ENCODE results near the gene ZNF469.
"Not testable (repeated sequence)": the region's sequence is repeated elsewhere in the genome, so short reads cannot be mapped to it uniquely, and the experiment has no call there.

Gene ZNF469

DNA sequence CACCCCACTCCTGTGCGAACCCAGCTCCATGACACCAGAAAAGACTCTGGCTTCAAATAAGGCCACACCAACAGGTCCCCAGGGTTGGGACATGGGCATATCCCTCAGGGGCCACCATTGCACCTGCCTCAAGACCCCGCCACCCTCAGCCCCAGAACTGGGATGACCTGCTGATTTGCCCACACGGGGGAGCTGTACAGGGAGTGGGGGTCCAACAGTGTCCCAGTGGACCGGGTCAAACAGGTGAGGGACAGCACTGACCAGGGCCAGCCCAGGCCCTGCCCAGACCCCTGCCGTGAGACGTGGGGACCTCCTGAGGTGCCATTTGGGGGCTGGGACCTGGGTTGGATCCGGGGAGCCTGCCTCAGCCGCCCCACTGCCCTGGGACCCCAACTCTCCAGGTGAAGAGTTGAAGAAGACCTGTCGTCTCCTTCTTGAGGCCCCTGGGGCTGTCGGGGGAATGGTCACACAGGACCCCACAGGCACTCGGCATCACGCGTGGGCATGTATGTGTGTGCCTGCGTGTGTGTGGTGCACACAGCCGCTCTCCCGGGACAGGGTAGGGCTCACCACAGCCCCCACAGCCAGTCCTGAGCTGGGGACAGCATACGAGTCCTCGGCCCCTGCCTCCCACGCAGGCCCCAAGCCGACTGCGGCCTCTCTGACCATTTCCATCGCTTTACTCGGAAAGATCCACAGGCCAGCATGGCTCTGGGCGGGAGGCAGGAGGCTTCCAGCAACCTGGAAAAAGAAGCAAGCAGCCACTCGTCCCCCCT, 34.2 kb upstream of the ZNF469 start:
- no peak for DNase-seq

DNA sequence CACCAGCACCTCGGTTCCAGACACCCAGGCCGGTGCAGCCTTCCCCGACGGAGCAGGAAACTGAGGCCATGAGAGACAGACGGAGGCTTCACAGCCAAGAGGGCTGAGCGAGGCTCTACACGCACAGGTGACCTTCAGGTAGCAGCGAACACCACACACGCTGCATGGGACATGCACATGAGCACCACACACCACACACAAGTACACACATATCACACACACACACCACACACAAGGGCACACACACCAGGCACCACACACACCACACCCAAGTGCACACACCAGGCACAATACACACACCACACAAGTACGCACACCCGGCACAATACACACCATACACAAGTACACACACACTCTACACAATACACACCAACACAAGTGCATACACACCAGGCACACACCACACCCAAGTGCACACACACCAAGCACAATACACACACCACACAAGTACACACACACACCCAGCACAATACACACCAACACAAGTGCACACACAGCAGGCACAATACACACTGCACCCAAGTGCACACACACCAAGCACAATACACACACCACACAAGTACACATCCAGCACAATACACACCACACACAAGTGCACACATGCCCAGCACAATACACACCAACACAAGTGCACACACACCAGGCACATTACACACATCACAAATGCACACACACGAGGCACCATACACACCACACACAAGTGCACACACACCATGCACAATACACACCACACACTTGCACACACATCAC, 33.4 kb upstream of the ZNF469 start:
- DNase-seq, result no peak

DNA sequence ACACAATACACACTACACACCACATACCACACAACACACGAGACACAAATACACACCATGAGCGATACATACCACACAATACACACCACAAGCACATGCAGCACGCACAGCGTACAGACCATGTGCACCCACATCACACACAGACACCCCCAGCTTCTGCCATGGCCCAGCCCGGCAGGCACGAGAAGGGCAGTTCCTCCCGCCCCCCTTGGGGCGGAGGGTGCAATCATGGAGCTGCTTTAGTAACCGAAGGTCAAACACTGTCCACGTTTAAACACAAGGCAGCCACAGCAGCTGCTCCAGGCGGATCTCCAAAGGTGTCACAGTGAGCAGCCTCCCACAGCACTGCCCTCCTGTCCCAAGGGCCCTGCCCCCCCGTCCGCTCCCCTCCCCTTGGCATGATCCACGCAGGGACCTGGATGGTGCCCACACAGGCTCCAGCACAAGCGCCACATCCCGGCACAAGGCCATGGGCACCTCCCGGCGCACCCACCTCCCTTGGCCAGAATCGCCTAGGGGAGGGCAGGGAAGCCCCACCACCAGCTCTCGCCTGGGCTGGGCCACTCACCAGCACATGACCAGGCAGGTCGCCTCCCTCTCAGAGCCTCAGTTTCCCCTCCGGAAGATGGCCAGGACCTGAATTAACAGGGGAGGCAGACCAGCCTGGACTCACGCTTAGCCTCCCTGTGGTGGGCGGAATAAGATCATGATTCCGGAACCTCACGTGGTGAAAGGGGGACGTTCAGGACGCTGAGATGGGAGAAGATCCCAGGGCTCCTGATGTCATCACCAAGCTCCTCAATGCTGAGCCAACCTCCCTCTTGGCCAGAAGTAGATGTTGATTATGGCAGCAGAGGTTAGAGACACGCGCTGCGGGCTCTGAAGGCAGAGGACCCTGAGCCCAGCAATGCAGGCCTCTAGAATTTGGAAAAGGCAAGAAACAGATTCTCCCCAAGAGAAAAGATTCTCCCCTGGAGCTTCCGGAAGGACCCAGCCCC, 32.6 kb upstream of the ZNF469 start:
- no peak for DNase-seq

DNA sequence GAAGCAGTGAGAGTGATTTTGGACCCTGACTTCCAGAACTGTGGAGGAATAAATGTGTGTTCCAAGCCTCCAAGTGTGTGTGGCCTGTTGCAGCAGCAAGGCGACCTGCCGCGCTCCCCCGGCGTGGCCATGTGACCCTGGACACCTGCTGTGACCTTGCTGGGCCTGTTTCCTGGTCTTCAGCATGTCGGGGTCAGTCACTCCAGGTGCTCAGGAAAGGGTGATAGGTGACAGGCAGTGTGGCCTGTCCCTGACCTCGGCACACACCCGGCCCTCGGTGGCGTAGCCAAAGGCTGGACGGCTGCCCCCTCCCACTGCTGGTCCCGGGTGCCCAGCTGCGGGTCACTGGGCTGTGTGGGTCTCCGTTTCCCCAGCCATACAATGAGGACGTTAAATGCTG, 31.8 kb upstream of the ZNF469 start:
- DNase-seq, result no peak

DNA sequence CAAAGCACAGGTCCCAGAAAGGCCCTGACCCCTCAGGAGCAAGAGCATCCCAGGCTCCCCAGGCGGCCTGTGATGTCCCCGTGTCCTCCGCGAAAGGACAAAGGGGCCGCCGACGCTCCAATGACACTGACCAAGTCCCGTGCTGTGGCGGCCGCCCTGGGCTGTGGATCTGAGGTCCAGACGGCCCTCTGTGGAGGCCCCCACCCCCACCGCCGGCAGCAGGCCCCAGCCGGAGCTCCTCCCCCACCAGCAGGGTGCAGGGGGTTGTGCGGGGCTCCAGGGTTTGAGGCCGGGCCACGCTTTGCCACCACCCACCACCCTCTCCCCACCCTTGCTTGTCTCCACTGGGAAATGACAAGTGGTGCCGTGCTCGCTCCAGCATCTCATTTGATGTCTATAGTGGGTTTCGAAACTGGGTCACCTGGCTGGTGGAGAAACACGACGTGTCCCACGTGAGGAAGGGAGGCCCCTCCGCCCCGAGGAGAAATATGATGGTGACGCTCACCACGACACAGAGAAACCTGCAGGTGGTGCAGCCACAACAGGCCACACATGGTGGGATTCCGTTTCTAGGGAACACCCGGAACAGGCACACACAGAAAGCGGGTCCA, 31.2 kb upstream of the ZNF469 start:
- no peak for DNase-seq

DNA sequence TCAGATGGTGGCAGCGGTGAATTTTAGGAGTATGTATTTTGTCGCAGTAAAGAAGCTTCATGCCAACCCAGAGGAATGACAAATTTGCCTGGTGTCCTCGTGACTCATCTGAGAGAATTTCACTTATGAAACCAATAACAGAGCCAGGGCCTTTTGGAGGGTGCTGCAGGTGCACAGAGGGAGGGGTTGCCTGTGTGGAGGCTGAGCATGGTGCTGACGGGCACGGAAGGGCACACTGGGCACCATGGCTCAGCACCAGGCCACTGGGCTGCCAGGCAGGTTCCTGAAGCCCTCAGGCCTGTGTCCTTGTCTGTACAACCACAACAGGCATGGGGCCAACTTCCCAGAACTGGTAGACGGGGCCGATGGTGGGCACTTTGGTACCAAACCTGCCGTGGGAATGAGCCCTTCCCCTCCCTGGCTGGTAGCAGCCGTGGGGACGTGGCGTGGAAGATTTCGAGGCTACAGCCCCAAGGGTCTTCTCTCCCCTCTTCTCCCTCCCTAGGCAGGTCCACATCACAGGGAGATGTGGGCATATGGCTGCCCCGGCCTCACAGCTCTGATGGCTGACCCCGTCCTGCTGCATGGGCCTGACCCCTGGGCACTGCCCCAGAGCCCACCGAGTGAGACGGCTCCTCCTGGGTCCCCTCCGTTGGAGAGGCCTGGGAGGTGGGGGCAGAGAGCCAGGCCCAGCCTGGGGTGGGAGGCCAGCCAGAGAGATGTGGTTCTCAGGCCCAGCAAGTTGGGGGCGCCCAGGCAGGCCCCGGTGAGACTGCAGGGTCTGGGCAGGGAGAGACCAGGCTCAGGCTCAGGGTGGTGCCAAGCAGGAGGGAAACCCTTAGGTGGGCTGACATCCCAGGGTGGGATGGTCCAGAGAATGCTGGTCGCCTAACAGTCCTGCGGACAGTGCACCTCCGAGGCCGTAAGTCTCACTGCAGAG, 30.2 kb upstream of the ZNF469 start:
- no peak for DNase-seq

DNA sequence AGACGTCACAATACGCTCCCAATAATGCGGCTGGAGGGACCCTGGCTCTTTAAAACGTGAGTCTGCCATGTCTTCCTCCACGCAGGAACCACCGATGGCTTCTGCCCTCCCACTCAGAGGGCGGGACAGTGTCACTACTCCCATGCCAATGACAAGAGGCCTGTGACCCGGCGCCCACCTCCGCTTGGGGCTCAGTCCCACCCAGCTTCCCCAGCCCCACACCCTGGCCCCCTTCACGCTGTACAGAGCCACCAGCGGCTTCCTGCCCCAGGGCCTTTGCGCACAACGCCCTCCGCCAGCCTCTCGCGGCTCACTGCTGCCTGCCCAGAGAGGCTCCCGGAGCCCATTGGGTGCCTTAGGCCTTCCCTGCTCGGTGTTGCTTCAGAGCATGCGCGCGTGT, 29.5 kb upstream of the ZNF469 start:
- DNase-seq, result no peak

DNA sequence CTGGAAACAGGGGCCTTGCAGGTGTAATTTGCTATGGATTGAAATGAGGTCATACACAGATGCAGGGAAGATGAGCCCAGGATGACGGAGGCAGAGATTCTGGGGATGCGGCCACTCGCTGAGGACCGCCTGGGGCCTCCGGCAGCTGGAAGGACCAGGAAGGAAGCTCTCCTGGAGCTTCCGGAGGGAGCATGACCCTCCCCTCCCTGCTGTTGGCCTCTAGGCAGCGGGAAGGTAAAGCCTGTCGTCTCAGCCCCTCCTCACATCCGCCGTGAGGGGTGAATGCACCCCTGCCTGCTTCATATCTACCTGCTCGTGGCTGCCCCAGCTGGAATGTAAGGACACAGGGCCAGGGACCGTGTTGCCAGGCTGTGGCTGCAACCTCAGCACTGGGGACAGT, 29.1 kb upstream of the ZNF469 start:
- no peak for DNase-seq

DNA sequence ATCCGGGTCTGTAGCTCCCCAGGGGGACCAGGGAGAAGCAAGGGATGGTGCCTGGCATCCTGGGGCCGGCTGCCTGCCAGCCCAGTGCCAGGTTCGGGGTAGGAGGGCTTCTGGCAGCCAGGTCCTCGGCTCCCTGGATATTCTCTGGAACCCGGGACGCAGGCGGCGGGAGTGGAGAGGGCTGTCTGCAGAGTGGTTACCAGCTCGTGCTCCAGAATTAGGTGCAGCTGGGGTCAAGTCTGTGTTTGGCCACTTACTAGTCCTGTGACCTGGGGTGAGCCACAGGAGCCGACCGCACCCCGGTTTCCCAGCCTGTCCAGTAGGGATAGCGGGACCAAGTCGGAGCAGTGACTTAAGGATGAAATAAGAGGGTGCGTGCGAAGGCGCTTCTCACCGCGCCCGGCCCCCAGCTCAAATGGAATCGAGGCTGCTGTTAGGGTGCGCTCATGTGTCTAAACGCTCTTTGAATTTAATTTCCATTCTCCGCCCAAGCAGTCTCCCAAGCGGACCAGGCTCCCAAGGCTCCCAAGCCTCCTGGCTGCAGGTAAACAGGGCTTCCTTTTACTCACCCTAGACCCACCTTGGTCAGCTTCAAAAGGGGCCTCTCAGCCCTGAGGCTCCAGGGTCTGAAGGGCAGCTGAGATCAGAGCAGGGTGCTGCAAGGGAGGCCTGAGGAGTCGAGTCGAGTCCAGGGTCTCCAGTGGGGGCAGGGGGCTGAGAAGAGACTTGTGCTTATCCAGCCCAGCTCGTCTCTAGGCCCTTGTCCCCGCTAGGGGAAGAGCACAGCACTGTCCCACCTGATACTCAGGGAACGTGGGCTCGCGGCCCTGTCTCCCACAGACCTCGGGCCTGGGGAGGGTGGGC, 28.3 kb upstream of the ZNF469 start:
- no peak for DNase-seq

DNA sequence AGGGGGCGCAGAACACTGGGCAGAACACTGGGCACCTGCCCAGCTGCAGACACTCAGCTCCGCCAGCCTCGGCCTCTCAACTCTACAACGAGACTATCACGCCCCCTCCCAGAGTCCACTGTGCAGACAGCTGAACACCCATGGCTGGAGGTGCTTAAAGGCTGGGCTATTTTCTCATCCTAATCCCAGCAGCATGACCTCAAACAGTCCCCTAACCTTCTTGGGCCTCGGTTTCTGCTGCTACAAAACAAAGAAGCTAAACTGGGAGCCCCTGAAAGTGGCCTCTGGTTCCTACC, 27.7 kb upstream of the ZNF469 start:
- no peak for DNase-seq

DNA sequence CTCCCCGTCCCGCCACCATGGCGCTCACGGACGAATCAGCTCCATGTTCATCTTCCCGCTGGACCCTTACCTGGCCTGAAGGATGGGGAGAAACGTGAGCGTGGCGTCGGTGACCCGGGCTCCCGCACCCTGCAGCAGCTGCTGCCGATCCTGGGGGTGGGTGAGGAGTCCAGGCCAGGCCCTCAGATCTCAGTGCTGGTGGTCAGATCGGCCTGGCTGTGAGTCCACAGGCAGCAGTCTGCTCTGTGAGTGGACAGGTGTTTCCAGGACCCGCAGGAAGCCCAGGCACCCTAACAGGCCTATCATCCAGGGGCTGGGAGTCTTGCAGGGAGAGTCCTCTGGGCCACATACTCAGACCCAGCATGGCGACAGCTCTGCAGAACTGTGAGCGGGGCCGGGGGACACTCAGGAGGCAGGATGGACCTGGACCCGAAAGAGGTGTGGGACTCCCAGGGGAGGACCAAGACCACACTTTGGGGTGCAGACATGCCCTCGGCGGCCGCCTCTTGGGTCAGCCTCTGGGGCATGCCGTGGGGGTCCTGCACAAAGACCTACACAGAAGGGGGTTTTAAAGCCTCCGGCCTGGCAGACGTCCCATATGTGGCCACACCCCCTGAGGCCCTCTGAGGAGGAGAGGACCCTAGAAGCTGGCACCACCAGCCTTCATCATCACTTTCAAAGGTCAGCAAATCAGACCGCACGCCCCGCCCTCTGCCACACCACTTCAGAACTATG, 27.2 kb upstream of the ZNF469 start:
- DNase-seq, result no peak

DNA sequence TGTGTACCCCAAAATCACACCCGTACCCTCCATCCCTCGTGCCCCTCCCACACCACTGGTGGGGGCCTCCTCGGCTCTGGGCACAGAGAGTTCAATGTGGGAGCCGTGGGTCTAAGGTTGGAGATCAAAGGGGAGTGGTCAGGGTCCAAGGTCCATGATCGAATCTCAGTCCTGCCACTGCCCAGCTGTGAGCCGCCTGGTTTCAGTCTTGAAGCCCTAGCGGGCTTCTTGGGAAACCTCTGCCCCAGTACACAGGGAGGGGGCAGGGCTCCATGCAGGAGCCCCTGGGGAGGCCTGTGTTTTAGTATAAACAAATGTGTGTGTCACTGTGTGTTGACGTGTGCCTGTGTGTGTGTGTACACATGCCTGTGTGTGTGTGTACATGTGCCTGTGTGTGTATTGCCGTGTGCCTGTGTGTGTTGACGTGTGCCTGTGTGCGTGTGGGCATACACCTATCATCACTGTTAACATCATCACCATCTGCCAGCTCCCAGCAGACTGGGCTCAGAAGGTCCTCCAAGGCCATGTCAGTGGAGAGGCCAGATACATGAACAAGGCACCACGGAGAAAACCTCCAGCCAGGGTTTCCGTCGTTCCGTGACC, 26.5 kb upstream of the ZNF469 start:
- DNase-seq, result no peak

DNA sequence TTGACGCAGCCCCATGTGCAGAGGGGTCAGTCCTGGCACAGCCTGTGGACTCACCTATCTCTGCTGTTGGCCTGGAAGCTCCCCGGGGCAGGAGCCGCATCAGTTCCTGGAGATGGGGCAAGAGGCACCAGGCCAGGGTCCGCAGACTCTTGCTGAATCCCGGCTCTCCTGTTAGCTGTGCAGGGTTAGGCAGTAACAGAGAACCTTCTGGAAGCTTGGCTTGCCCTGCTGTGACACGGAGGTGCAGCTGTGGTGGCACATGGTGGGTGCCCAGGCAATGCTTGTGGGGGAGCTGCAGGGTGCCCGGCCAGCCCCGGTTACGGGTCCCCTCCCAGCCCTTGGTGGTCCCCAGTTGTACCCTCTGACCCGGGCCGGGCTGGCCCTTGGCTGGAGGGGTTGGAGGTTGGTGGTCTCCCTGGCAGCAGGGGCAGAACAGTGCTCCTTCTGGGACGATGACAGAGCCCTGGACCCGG, 26.0 kb upstream of the ZNF469 start:
- no peak for DNase-seq

DNA sequence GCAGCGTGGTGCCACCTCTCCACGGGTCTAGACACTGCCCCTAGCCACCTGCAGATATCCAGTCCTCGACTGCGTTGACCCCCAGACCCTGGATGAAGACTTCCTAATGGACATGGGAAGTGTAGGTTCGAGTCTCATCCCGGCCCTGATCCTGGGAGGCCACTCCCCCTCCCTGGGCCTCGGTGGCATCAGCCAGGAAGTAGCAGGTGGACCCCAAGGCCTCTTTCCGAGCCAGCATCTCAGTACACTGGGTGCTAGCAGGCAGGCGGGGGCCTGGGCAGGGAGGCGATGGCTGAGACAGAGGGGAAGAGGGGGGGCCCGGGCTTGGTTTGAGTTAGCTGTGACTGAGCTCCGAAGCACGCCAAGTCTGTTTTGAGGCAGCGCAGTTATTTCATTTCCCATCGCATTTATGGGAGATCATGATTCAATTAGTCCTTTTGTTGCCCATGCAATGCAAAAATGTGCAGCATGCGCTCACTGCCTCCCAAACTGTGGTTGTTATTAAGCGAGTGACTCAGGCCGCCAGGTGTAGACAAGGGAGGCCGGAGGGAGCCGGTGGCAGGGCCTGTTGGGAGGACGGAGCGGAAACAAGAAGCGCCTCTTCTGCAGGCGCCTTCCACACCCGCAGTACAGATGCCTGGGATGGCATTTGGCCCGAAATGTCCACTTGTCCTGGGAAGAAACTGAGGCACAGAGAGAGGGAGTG, 25.3 kb upstream of the ZNF469 start:
- DNase-seq, result no peak

DNA sequence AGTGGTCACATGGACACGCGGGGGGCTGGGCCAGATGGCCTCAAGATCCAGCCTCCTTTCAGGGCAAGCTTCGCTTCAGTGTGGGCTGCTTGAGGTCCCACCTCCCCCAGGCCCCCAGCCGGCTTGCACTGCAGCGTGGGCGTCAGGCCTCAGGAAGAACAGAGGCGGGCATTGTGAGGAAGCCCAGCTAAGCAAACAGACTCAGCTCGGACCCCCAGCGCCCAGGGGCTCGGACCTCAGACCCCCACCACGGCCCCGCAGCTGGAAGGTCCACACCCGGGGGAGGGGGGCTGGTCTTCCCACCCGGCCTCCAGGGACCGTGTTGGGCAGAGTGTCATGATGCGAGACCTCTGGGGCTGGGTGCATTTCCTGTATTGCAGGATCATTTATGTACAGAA, 24.7 kb upstream of the ZNF469 start:
- DNase-seq, result no peak

DNA sequence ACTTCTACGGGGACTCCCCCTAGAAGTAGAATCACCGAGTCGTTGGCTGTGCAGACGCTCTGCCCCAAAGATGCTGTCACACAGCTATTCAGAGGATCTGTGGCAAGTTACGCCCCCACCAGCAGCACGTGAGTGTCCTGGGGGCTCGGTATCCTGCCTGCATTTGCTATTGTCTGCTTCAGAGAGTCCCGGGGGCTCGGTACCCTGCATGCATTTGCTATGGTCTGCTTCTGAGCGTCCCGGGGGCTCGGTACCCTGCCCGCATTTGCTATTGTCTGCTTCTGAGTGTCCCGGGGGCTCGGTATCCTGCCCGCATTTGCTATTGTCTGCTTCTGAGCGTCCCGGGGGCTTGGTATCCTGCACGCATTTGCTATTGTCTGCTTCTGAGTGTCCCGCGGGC, 23.8 kb upstream of the ZNF469 start:
- no peak for DNase-seq

DNA sequence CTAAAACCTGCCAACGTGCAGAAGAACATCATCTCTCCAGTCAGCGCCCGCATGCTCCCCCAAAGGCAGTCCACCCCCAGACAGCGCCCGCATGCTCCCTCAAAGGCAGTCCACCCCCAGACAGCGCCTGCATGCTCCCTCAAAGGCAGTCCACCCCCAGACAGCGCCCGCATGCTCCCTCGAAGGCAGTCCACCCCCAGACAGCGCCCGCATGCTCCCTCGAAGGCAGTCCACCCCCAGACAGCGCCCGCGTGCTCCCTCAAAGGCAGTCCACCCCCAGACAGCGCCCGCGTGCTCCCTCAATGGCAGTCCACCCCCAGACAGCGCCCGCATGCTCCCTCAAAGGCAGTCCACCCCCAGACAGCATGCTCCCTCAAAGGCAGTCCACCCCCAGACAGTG, 22.4 kb upstream of the ZNF469 start:
- DNase-seq, result not testable (repeated sequence)

DNA sequence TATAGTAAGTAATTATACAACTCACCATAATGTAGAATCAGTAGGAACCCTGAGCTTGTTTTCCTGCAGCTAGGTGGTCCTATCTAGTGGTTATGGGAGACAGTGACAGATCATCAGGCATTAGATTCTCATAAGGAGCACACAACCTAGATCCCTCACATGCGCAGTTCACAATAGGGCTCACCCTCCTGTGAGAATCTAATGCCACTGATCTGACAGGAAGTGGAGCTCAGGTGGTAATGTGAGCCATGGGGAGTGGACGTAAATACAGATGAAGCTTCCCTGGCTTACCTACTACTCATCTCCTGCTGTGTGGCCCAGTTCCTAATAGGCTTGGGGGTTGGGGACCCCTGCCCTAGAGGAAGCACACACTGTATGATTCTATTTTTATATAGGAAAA, 21.8 kb upstream of the ZNF469 start:
- no peak for DNase-seq

DNA sequence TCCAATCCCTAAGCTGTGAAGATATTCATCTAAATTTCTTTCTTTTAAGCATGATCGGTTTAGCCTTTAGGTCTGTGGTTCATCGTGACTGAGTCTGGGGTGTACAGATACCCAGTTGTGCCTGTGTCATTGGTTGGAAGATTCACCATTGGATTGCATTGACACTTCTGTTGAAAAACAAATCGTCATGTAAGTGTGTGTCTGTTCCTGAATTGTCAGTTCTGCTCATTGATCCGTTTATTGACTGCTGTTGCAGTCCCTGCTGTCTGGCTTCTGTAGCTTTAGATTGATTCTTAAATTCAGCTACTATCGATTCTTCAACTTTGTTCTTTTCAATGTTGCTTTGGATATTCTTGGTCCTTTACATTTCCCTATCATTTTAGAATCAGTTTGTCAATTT, 21.0 kb upstream of the ZNF469 start:
- DNase-seq, result no peak
